ENCODE measurements around the gene TMEM259.

The TMEM259 gene
- total RNA-seq, result 286 to 421 (median 380) reads per million in 4 experiments

DNA sequence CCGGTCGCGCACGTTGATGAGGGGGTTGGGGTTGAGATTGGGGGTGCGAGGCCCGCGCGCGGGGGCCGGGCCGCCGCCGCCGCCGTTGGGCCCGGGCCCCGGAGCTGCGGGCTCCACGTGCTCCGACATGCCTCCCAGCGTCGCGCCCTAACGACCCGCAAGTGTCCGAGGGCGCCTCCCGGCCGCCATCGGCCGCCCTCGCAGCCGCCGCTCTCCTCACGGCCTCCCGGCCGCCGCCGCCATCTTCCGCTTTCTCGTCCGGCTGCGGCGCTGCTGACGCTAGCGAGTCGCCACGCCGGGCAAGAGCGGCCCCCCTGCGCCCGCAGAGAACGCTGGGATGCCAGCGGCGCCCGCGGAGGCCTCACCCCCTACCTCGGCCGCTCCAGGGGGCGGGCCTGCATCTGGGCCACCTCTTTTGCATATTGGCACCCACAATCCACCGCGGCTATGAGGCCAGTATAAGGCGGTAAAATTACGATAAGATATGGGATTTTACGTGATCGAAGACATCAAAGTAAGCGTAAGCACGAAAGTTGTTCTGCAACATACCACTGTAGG is at the start of gene TMEM259:
TSS of gene TMEM259 (minus strand) at position 256 of the 558 bp plus-strand sequence. CDS start at position 129, 127 bp downstream.
- DNase-seq, result peak; percentile 95

- DNase-seq, result no peak
These were observed 49.6 kb upstream of the TMEM259 start for GRCh38 chr19:1070576-1070930.

DNA sequence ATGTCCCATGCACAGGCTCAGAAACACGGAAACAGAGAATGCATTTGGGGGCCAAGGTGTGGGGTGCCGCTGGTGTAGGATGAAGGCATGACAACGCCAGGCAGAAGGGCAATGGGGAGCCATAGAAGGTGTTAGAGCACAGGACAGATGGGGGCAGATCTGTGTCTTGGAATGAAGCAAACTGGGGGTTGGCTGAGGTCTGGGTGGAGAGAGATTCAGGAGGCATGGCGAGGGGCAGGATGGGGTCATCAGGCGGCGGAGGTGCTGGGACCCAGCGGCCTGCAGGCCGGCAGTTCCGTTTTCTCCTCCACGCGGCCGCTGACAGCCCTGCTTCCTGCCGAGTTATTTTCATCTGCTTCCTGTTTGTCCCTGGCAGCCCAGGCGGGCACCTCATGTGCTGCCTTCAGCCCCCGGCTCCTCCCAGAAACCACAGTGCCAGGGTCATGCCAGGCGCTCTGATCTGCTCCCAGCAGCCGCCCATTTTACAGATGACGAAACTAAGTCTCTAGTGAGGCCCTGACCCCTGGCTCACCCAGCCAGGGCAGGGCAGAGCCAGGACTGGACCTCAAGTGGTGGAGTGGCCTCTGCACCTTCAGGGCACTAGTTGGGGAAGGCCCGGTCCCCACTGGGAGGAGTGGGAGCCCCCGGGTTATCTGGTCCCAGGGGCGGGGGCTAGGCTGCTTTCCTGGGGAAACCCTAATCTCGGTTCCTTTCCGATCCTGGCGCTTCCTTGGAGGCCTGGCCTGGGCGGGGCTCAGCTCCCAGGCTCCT is 48.3 kb upstream of the TMEM259 start:
- peak; percentile 47 for DNase-seq

DNA sequence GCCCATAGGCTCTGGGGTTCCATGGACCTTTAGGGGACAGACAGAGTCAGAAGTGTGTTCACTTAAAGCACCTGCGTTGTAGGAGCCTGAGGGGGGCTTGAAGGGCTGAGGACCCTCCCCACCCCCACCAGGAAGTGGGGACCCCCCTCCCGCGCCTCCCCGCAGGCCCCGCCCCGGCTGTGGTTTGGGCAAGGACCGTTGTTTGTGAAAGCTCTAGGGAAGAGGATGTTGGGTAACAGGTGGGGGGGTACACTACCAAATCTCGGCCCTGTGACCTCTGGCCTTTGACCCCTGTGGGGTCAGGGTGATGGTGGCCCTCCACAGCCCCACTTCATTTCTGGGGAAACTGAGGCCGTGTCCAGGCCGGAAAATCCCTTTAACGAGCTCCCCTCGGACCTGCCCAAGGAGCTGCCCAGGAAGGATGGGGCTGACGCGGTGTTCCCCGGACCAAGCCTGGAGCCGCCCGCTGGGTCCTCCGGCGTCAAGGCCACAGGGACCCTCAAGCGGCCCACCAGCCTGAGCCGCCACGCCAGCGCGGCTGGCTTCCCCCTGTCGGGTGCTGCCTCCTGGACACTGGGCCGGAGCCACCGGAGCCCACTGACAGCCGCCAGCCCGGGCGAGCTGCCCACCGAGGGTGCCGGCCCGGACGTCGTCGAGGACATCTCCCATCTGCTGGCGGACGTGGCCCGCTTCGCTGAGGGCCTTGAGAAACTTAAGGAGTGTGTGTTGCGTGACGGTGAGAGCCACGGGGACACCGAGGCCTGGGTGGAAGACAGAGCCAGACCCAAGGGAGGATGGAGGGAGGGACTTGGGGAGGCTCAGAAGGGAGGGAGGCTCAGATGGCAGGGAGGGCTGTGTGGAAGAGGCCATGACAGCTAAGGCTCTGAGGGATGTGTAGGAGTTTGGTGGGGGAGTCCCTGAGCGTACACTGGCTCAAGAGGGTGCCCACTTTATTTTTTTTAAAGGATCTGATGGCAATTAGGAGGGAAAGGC is 47.4 kb upstream of the TMEM259 start:
- peak; percentile 61 for DNase-seq

- DNase-seq, result peak; percentile 75
These were observed 46.5 kb upstream of the TMEM259 start for GRCh38 chr19:1067341-1067957.

DNA sequence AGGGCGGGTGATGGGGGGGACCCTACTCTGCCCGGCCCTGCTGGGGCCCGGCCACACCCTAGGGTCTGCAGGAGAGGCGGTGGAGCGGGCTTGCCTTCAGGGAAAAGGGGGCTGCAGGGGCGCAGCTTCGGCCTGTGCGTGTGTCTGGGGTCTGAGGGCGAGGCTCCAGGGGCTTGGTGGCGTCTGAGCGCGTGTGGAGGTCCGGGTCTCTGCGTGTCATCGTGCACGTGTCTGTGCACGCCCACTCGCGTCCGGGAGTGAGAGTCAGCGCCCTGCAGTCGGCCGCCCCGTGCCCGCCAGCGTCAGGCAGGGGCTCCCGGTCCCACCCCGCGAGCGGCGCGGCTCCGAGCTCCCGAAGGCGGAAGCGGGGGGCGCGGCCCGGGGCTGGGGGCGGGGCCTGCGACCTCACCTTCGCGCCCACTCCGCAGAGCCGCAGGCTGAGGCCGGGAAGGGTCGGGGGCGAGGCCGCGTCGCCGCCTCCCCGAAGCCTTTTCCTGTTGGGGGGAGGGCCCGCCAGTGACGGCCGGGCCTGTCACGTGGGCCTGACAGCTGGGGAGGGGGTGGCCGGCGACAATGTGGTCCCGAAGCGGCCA is 45.9 kb upstream of the TMEM259 start, which contains the start of gene ARHGAP45:
TSS of gene ARHGAP45 (plus strand) at position 420 of the 593 bp plus-strand sequence. CDS start 239 bp downstream, outside the sequence.
- peak; percentile 75 for DNase-seq

GRCh38 chr19:1066251-1066747 is 45.4 kb upstream of the TMEM259 start:
- no peak for DNase-seq

DNA sequence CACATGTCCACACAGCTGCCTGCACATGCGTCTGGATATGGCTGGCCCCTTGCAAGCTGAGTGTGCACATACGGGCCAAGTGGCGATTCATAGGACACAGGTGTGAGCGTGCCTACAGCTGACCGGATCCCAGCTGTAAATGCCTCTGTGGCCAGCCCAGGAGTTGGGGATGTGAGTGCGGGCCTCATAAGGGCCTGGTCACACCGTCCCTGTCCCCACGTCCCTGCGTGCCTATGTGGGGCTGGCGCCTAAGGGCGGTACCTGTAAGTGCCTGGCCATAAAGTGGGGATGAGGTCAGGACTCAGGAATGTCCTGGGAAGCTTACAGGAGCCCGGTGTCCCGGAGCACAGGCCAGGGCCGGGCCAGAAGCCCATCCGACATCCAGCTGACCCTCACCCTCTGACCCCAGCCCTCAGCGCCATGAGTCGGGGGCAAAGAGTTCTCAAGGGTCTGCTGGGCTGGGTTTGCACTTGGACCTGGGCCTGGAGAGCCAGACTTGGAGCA is 44.7 kb upstream of the TMEM259 start:
- DNase-seq, result no peak

DNA sequence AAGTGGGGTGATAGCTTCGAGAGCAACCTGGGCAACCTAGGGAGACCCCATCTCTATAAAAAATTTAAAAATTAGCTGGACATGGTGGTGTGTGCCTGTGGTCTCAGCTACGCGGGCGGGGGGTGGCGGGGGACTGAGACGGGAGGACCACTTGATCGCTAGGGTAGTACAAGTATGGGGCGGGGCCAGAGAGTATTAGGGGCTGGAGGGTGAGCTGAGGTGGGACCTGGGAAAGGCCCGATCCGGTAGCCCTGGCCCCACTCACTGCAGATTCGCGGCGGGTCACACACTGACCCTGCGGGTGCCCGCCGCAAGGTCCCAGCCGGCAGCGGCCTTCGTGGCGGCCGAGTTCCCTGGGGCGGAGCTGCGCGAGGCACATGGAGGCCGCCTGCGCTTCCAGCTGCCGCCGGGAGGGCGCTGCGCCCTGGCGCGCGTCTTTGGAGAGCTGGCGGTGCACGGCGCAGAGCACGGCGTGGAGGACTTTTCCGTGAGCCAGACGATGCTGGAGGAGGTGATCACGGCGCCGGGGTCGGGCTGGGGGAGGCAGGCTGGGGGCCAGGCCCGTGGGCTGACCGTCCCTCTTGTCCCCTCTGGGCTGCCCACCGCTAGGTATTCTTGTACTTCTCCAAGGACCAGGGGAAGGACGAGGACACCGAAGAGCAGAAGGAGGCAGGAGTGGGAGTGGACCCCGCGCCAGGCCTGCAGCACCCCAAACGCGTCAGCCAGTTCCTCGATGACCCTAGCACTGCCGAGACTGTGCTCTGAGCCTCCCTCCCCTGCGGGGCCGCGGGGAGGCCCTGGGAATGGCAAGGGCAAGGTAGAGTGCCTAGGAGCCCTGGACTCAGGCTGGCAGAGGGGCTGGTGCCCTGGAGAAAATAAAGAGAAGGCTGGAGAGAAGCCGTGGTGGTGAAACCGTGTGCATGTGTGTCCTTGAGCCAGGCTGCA is 44.0 kb upstream of the TMEM259 start:
- DNase-seq, result peak; percentile 35

- no peak for DNase-seq
These were observed 43.2 kb upstream of the TMEM259 start for GRCh38 chr19:1063909-1064660.

DNA sequence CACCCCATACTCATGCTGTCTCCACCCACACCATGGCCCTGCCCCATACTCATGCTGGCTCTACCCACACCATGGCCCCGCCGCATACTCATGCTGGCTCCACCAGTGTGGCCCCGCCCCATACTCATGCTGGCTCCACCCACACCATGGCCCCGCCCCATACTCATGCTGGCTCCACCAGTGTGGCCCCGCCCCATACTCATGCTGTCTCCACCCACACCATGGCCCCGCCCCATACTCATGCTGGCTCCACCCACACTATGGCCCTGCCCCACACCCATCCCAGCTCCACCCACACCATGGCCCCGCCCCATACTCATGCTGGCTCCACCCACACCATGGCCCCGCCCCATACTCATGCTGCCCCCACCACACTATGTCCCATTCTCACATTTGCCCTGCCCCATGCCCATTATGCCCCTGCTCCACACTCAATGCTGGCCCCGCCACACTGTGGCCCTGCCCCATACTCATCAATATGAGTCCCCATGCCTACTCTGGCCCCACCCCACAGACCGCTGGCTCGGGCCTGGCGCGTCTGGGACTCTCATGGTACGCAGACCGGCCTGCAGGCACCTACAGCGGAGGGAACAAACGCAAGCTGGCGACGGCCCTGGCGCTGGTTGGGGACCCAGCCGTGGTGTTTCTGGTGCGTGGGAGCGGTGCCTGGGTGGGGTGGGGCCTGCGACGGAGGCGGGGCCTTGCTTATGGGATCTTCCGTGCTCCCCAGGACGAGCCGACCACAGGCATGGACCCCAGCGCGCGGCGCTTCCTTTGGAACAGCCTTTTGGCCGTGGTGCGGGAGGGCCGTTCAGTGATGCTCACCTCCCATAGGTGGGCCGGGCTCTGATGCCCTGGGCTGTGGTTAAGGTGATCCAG is 42.3 kb upstream of the TMEM259 start:
- DNase-seq, result peak; percentile 67

- DNase-seq, result no peak
These were observed 41.6 kb upstream of the TMEM259 start for GRCh38 chr19:1062387-1063029.

DNA sequence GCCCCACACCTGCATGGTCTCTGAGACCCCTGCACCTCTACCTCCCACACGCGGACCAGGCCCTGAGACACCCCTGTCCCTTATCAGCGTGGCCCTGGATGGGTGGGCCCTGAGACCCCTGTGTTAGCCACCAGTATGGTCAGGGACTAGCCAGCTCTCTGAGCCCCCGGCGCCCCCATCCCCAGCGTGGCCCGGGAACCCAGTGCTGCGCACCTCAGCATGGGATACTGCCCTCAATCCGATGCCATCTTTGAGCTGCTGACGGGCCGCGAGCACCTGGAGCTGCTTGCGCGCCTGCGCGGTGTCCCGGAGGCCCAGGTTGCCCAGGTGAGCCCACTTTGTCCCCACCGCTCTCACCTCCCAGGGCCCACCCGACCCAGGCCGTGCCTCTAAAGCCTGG is 41.1 kb upstream of the TMEM259 start:
- no peak for DNase-seq

- DNase-seq, result no peak
These were observed 39.8 kb upstream of the TMEM259 start for GRCh38 chr19:1060689-1061088.

DNA sequence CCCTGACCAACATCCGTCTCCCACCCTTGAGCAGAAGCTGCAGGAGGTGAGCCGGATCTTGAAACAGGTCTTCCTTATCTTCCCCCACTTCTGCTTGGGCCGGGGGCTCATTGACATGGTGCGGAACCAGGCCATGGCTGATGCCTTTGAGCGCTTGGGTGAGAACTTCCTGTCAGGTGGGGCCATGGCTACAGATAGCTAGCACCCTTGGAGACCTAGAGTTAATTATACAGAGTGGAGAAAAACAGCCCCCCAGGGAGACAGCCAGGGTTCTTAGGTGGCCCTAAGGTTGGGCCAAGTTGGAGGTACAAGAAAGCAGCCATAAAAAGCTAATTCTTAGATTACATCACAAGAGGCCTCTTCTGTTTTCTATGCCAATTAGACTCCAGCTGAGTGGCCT is 37.2 kb upstream of the TMEM259 start:
- no peak for DNase-seq

DNA sequence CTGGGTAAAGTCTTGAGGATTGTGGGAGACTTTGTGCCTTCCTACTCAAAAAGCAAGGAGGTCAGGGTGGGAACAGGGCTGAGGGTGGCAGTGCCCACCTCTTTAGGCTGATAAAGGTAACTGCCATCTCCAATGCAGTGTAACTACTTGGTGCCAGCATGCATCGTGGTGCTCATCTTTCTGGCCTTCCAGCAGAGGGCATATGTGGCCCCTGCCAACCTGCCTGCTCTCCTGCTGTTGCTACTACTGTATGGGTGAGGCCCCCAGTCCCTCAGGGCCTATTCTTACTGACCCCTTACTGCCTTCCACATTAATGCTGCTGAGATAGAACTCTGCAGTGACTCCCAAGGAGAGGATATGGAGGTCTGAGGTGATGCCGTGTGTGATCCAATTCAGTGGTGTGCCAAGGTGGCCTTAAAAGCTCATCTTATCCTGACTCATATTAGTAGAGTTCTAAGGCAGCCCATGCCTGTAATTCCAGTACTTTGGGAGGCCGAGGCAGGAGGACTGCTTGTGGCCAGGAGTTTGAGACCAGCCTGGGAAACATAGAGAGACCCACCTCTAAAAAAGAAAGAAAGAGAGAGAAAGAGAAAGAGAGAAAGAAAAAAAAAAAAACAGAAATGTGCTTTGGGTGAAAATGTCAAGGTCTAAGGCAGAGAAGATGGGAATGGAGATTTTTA is 36.4 kb upstream of the TMEM259 start:
- no peak for DNase-seq

DNA sequence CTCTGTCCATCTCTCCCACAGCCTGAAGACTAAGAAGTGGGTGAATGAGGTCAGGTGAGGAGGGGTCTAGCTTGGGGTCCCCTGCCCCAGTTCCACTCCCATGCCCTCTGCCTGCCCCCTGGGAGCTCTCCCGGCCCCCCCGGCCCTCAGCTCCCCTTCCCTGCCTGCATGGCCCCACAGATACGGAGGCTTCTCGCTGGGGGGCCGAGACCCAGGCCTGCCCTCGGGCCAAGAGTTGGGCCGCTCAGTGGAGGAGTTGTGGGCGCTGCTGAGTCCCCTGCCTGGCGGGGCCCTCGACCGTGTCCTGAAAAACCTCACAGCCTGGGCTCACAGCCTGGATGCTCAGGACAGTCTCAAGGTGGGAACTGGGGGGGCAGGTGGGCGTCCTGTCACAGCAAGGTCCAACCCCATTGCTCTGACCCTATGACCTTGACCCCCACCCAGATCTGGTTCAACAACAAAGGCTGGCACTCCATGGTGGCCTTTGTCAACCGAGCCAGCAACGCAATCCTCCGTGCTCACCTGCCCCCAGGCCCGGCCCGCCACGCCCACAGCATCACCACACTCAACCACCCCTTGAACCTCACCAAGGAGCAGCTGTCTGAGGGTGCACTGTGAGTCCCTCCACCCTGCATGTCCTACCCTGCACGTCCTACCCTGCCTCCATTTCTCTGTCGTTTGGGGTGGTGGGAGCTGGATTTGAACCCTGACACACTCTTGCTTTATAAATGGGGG is 35.1 kb upstream of the TMEM259 start:
- no peak for DNase-seq

All from effector CD8-positive, alpha-beta T cell (primary cell).